T-helper 22 cell (primary cell): ENCODE measurements around the gene DNAJC7.
"Not testable (repeated sequence)": the region's sequence is repeated elsewhere in the genome, so short reads cannot be mapped to it uniquely, and the experiment has no call there.

Experiments
- DNase-seq: peaks from one replicate; pipeline ENCODE4 v3.0.0-alpha.2; 2020; ENCODE audit warnings: low read depth

DNAJC7 gene

DNA sequence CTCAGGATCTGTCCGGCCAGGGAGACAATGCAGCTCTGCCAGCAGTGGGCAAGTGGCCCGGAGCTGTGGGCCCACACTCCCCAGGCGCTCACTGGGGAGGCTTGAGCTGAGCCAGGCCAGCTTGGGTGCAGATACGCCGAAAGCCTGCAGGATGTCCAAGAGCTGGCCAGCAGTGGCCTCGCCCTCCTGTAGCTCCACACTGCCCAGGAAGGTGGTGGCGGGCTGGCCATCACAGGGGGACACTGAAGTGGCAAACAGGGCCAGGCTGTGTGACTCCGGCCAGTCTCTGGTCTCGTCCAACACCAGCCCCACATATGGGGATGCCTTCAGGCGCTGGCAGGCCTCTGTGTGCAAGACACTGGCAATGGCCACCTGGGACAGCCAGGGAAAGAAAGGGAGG lies 23.6 kb upstream of the DNAJC7 start:
- DNase-seq = no peak

DNA sequence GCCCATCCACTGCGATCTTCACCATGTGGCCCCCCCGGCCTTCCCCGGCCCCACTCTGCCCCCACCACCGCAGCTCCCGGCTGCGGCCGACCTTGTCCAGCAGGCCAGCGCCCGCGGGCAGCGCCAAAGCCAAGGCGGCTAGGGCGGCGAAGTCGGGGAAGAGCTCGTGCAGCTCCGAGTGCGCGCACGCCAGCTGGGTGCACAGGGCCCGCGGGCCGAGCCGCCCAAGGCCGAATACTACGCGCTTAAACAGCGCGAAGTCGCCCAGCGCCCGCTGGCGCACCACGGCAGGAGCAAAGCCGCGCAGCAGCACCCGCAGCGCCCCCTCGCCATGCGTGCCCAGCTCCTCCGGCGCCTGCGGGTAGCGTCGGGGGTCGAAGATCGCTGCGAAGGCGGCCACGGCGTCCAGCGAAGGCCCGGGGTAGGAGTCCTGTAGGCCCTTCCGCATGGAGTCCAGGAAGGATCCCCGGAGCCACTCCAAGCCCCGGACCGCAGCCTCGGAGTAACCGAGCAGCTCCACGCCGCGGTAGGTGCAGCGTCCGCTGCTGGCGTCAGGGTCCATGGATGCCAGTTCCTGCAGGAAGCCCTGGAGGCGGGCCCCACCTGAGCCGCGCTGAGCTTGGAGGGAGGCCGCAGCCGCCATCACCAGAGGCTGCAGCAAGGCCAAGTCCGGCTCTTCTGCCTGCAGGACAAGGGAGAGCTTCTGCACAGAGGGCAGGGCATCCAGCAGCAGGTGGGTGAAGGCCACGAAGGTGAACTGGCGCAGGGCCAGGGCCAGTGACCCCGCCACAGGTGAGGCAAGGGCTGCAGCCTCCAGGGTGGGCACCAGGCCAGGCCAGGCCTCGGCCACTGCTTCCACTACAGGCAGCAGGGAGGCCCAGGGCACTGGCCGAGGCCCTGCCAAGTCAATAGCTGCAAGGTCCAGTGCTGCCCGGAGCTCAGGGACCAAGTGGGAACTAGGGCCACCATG lies 22.8 kb upstream of the DNAJC7 start:
- no peak for DNase-seq

DNA sequence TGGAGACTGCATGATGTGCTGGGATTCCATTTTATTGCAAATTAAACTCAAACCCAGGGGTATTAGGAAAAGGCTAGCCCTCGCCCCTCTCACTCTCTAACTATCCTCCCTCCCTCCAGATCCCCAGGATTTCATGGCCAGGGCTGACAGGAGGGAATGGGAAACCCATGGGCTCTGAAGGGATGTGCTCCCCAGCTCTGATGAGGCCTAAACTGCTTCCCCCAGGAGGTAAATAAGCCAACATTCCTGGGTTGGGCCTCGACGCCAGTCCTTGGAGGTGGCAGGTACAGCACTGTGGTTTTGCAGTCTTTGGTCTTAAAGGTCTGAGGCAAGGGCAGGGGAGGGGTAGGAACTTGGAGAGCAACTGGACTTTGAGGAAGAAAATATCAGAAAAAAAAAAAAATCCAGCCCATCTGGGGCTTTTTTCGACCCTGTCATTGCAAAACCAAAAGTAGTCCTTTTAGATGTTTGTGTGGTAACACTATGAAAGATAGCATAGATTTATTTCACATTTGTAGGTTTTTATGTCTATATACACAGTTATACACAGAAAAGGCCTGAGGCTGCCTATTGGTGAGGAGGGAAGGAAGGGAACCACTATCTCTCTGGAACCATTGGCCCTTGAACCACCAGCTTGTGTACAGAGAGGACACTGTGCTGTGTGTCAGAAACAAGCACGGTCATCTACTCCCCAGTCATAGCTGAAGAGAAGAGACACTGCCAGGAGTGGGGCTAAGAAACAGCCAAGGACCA lies 21.2 kb upstream of the DNAJC7 start:
- DNase-seq = no peak

DNA sequence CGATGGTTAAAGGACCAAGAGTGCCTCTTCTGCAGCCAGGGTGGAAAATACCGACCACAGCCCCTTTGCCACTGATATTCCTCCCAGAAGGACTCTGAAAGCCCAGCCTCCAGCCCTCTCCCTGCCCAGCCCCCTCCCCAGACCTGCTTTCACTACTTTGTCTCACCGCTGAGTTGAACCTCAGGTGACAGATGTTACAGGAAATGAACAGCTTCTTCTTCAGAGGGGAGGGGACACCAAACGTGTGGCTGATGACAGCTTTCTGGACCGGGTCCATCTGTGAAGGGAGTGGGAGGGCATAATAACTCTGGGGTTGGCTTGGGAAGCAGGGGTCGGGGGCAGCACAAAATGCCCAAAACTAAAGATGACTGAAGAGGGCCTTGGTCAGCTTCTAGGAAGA lies 16.8 kb upstream of the DNAJC7 start:
- no peak for DNase-seq

DNA sequence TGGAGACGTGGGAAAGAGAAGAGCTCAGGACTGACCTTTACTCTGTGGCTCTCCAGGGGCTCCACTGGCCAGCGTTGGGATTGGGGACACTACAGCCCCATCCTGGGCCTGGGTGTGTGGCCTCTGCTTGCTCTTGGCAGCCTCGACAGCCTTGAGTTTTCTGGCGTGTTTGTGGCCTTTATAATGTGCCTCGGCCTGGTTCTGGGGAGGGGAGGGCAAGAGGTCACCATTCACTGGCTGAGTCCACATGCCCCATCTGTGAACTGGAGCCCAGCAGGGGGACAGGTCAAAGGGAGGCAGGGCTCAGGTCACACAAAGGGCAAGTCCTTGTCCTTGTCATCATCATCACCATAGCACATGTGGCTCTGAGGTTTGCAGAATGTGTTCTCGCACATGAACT lies 14.3 kb upstream of the DNAJC7 start:
- DNase-seq = no peak

DNA sequence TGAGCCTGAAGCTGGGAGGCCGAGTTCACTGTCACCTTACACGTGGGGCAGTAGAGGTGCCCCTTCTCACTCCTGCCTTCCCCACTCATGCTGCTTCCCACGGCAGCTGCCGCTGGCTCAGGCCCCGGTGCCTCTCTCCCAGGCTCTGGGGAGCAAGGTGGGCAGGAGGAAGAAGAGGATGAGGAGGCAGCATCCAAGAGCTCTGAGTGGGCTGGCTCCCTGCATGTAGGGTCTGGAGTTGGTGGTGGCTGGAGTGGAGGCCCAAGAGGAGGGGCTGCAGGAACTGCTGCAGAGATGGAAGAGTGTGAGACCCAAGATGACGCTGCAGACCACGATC lies 11.5 kb upstream of the DNAJC7 start:
- no peak for DNase-seq

DNA sequence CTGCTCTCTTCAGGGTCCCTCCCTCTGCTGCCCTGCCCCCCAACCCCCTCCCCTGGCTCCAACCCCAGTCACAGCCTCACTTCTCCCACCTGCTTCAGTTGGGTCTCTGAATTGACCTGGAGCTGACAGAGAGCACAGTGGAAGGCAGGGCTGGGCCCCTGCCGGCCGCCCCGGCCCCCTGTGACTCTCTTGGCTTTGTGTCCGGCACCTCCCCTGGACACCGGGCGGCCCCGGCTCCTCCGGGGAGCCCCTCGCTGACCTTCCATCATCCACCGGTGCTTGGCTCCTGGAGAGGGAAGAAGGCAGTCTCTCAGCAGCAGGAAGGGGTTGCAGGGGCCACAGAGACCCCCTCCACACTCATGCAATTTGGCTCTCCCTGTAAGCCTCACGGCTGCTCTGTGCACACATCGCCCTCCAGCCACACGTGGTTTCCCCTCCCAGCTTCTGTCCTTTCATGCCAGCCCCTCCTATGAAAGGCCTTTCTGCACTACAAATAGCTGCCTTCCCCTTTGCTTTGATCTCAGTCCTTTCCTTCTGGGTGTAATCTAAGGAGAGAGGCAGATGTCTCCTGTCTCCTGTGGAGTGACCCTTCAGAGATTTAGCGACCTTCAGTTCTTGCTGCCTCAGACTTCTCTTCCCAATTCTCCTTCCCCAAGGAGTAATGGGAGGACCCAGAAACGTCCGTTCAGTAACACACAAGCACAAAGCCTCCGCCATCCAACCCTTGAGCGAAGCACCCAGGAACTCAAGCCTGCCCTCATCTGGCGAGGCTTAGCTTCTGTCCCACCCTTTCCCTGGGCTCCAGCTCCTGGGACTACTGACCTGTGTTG lies 10.9 kb upstream of the DNAJC7 start:
- no peak for DNase-seq

DNA sequence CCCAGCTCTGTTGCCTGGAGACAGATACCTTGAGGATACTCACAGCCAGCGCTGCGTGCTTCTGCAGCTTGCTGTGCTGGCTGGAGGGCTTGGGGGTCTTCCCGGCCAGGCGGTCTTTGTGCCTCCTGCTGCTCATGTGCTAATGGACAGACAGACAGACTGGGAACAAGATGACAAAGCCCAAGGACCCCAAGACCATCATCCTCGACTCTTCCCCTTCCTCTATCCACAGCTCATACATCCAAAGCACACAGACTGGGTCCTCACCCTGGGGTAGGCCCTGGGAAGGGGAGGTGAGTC lies 10.3 kb upstream of the DNAJC7 start:
- no peak for DNase-seq

DNA sequence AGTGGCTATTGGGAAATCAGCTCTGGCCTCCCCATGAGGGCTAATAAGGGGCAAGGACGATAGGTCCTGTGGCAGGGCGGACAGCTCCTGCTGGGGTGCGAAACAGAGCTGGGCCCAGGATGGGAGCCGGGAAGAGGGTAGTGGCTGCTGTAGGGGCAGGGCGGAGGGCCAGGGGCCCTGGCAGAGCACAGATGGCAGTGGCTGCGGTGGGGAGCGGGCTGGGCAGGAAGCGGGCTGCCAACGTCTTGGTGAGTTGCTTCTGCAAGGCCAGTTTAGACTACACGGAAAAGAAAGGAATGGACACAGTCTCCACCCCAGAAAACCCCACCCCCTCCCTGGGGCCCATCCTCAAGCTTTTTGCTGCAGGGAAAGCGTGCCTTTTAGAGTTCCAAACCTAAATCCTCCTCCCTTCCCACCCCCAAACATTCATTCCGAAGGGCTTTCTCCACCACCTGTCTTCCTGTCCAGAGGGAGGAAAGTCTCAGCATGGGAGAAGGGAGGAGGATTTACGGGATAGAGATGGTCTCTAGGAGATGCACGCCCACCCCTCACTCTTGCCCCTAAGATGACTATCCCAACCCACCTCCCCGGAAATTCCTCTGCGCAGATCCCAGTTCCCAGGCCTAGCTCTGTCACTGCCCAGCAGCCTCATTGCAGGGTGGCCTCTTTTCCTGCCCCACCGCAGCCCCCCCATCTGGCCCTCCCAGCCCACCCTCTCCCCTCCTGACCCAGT lies 9.8 kb upstream of the DNAJC7 start:
- DNase-seq = no peak

DNA sequence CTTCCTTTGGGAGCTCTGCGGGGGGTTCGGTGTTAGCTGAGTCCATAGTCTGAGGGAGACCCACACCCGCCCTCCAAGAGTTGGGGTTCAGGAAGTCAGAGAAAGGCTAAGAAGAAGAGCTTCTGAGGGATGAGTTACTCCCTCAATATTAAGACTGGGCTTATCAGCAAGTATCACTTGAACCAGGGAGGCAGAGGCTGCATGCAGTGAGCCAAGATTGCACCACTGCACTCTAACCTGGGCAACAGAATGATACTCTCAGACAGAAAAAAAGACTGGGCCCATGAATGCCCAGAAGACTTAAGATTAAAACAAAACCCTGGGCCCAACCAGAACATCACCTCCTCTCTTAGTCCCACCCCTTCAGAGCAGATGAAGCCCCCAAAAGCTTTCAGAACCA lies 8.7 kb upstream of the DNAJC7 start:
- DNase-seq = no peak

DNA sequence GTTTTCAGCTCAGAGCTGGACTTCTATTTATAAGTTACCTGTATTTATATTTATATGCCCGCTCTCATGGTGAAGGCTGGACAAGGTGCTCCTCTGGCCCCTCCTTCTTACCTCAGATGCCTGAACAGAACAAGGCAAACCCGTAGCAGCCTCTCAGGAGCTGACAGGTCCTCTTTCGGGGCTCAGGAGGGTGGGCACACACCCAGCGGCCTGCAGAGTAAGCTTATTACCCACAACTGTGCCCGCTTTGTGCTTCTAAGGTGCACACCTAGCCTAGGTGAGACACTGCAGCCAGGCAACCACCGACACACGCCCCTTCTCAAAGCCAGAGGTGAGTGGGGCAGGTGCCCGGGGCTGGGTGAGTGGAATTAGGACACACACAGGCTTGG lies 7.9 kb upstream of the DNAJC7 start:
- DNase-seq = no peak

DNA sequence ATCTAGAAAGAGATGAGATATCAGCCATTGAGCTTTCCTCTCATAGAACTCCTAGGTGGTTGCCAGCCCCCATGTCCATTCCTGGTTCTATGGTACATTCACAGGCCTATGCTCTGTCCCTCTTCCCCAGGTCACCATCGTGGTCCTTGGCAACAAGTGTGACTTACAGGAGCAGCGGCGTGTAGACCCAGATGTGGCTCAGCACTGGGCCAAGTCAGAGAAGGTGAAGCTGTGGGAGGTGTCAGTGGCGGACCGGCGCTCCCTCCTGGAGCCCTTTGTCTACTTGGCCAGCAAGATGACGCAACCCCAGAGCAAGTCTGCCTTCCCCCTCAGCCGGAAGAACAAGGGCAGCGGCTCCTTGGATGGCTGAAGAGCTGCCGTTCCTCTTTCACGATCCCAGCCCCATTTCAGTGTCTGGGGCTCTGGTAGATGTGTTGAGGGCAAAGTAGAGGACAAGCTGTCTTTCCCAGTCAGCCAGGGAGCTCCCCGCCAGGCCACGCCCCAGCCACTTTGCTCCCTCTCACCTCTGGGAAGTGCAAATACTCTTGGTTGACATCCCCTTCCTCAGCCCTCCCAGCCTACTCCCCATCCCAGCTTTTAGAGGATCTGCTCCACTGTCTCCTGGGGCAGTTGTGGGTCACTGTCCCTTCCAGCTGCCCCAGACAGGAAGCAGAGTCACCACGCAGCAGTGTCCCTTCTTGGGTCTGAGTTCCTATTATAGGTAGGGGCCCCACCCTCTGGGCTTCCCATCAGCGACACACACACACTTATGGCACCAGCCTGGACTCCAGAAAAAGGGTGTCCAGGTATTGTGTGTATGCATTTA lies 6.5 kb upstream of the DNAJC7 start:
- no peak for DNase-seq

DNA sequence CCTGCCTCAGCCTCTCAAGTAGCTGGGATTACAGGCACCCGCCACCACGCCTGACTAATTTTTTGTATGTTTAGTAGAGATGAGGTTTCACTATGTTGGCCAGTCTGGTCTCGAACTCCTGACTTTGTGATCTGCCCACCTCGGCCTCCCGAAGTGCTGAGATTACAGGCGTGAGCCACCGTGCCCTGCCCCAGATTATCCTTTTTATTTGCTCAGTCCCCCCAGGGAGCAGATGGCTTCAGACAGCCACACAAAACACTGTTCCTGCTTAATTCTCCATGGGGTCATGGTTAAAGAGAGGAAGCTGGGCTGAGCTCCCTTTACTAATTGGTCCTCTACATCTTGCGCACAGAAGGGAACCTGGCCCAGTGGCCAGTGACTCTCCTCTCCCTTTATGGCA lies 3.6 kb upstream of the DNAJC7 start:
- DNase-seq = not testable (repeated sequence)

DNA sequence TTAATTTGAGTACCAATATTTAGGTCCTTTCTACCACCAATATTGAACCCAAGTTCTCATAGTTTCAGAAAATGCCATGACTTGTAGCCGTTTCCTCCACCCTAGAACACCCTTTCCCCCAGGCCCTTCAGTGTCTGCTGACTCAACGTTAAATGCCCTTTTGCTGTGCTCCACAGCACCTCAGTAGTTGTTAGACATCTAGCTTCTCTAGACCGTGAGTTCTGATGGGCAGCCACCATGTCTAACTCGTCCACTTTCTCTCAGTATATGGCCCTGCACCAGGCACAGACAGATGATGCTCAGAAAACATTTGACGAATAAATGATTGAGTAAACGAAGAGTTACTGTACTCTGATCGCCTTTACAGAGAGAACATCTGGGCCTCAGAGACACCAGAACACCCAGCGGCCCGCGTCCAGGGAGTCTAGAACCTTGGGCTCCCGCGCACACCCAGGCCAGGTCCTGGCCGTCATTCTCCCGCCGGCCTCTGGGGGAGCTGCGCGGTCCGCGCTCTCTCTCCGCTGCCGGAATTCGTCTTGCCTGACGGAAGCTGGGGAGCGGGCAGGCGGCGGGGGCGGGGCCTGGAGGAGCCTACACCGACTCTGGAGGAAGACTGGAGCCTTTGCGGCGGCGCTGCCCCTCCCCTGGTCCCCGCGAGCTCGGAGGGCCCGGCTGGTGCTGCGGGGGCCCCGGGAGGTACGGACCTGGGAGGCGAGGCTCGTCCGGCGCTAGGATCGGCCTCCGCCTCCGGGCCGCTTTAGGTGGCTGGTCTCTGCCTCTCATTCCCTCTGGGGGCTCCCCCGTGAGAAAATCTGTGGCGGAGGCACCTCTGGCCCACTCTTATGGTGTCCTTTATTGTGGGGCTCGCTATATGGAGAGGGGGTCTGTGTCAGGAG lies 2.5 kb upstream of the DNAJC7 start, which contains the start of gene NKIRAS2:
TSS of gene NKIRAS2 (plus strand) at position 582 of the 896 bp plus-strand sequence. CDS start 1,488 bp downstream, outside the sequence.
- peak; percentile 92 for DNase-seq

DNA sequence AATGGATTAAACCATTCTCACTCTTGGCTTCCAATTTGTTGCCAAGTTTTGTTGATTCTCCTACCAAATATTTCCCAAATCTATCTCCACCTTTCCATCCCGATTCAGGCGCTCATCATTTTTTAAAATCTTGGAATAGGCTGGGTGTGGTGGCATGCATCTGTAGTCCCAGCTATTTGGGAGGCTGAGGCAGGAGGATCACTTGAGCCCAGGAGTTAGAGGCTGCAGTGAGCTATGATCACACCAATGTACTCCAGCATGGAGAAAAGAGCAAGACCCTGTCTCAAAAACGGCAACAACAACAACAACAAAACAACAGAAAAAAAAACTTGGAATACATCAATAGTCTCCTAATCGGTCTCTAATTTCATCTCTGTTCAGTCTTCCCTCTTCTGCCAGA lies 1.7 kb upstream of the DNAJC7 start:
- no peak for DNase-seq

DNA sequence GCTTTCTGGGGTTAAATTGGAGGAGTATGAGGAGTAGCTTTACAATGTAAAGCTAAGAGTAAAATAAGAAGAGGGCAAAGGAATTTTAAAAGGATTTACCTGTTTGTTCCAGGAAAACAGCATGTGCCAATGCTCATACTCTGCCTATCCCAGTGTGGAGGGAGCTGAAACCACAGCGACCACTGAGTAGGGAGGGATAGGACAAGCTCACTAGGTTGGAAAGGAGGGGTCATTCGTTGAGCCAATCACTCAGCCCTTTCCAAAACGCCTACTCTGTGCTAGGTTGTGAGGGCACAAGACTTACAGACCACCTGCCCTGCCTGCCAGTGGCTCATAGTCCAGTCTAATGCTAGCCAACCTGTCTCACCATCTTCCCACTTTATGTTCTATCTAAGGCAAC lies 1.1 kb upstream of the DNAJC7 start:
- no peak for DNase-seq

DNA sequence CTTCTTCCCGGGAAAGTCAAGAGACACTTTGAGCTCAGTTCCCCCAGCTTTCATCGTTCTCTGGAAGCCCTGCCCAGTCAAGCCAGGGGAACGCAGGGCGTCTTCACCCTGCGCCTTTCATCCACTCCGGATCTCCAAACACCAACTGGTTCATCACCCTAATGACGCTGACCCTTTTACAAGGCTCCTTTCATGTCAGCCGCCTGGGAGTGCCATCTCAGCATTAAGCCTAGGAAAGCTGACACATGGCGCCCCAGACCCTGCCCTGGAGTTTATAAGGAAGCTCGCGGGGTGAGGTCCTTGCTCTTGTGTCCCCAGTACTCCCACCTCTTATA lies 594 bp upstream of the DNAJC7 start:
- DNase-seq = no peak

DNA sequence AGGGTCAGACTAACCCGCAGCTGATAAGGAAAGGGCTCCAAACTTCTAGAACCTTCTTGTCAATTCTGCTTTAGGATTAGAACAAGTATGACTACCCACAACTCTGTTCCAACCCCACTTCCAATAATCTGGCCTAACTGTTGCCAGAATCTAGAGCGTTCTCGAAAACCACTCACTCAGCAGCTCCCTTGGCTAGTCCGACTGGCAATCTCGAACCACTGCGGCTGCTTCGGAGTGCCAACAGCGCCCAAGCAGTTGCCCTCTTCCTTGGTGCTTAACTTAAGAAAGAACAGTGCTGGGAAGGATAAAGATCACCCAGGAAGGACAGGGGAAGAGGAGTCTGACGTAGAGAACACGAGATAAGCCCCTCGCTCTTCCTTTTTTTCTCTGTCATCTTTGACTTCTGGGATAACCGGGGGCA lies 818 bp downstream of the DNAJC7 start:
- DNase-seq = no peak

DNA sequence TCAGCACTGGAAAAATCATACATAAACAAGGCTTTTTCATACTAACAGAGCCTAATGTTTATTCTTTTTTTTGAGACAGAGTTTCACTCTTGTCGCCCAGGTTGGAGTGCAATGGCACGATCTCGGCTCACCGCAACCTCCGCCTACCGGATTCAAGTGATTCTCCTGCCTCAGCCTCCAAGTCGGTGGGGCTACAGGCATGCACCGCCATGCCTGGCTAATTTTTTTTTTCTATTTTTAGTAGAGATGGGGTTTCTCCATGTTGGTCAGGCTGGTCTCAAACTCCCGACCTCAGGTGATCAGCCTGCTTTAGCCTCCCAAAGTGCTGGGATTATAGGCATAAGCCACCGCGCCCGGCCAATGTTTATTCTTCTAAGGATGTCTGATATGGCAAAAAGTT lies 3.5 kb downstream of the DNAJC7 start:
- not testable (repeated sequence) for DNase-seq

DNA sequence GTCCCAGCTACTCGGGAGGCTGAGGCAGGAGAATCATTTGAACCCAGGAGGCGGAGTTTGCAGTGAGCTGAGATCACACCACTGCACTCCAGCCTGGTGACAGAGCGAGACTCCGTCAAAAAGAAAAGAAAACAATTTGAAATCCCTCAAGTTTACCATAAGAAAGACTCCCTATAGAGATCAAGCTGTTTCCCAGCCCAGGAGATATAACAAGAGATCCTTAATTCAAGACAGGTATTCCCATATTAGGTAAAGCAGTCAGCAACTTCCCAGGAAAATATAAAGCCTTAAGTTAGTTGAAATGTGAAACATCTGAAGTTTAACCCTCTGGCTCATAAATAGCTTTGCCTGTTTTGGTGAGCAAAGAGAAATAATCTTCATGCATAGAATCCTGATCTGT lies 4.9 kb downstream of the DNAJC7 start:
- not testable (repeated sequence) for DNase-seq
